ENCODE measurements around the gene CERS6. TPM values are rescaled to one million over a fixed set of nuclear protein-coding genes. Genes with fewer than 3 reads are reported as not detected.
A peak's percentile ranks its signal among the peaks of the same experiment; 100 is the strongest.

The CERS6 gene
- total and polyA plus RNA-seq, 4 donors, result 4.2 to 20.4 (median 10.1) TPM

- H3K4me1 ChIP-seq (ENCODE audit: control insufficient read depth in 4 of 4, insufficient read depth in 4 of 4, low read length in 3 of 4), result no peaks in the 10 kb centered on the region
- no peaks in the 10 kb centered on the region for H3K27me3 ChIP-seq (ENCODE audit: control insufficient read depth in 4 of 4, insufficient read depth in 4 of 4, low read length in 3 of 4)
- H3K27ac ChIP-seq (ENCODE audit: low read depth in 1 of 2, low read length in 2 of 2), result no peak overlapping the region
- DNase-seq (ENCODE audit: low spot score), result no peak
- H3K36me3 ChIP-seq (ENCODE audit: control insufficient read depth in 4 of 4, insufficient read depth in 3 of 4, low read depth in 1 of 4, low read length in 3 of 4), result peaks cover 0 to 1% (median 0%) of the 10 kb centered on the region in 4 donors
- TF ChIP-seq HNF4A (conservative IDR thresholded peaks at IDR 0.05) (no peak), FOXA2 (IDR thresholded peaks at IDR 0.05) (no peak), FOXA1 (IDR thresholded peaks at IDR 0.05) (no peak), TAF1 (conservative IDR thresholded peaks at IDR 0.05) (no peak), SP1 (IDR thresholded peaks at IDR 0.05) (no peak), RAD21 (IDR thresholded peaks at IDR 0.05) (no peak), RXRA (IDR thresholded peaks at IDR 0.05) (no peak), HNF4G (IDR thresholded peaks at IDR 0.05) (no peak), EGR1 (IDR thresholded peaks at IDR 0.05; ENCODE audit: low read depth in 2 of 2) (no peak), JUND (IDR thresholded peaks at IDR 0.05) (no peak)
- TF ChIP-seq, protein P1, sequence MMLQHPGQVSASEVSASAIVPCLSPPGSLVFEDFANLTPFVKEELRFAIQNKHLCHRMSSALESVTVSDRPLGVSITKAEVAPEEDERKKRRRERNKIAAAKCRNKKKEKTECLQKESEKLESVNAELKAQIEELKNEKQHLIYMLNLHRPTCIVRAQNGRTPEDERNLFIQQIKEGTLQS (IDR thresholded peaks at IDR 0.05), result no peak
- TF ChIP-seq, protein P2, sequence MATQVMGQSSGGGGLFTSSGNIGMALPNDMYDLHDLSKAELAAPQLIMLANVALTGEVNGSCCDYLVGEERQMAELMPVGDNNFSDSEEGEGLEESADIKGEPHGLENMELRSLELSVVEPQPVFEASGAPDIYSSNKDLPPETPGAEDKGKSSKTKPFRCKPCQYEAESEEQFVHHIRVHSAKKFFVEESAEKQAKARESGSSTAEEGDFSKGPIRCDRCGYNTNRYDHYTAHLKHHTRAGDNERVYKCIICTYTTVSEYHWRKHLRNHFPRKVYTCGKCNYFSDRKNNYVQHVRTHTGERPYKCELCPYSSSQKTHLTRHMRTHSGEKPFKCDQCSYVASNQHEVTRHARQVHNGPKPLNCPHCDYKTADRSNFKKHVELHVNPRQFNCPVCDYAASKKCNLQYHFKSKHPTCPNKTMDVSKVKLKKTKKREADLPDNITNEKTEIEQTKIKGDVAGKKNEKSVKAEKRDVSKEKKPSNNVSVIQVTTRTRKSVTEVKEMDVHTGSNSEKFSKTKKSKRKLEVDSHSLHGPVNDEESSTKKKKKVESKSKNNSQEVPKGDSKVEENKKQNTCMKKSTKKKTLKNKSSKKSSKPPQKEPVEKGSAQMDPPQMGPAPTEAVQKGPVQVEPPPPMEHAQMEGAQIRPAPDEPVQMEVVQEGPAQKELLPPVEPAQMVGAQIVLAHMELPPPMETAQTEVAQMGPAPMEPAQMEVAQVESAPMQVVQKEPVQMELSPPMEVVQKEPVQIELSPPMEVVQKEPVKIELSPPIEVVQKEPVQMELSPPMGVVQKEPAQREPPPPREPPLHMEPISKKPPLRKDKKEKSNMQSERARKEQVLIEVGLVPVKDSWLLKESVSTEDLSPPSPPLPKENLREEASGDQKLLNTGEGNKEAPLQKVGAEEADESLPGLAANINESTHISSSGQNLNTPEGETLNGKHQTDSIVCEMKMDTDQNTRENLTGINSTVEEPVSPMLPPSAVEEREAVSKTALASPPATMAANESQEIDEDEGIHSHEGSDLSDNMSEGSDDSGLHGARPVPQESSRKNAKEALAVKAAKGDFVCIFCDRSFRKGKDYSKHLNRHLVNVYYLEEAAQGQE (IDR thresholded peaks at IDR 0.05), result no peak
- no peak overlapping the region for H3K9ac ChIP-seq (ENCODE audit: low read depth in 1 of 2, low read length in 2 of 2)
- H3K9me3 ChIP-seq (ENCODE audit: control insufficient read depth in 4 of 4, low read length in 3 of 4), result peaks cover 0 to 4% (median 2%) of the 10 kb centered on the region in 4 donors
- H3K4me3 ChIP-seq (ENCODE audit: low read depth in 1 of 3, low read length in 3 of 3), result no peak overlapping the region
- 97% methylated on average over 4 of the region's 4 CpGs for WGBS
Observed at GRCh38 chr2:168603439-168603961, 147.4 kb downstream of the CERS6 start.

DNA sequence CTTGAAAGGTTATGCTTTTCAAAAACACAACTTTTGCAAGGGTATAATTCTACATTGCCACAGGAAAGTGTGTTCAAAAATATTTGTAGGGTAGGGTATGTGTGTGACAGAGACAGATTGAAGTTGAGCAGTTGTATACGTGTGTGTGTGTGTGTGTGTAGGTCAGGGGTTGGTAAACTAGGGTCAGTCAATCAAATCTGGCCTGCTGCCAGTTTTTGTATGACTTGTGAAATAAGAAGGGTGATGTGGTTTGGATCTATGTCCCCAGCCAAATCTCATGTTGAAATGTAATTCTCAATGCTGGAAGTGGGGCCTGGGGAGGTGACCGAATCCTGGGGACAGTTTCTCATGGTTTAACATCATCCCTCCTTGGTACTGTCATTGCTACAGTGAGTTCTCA, 148.2 kb downstream of the CERS6 start:
- Histone ChIP-seq H3K27ac (ENCODE audit: low read depth in 1 of 2, low read length in 2 of 2) (no peak overlapping the region), H3K27me3 (ENCODE audit: control insufficient read depth in 4 of 4, insufficient read depth in 4 of 4, low read length in 3 of 4) (no peaks in the 10 kb centered on the region), H3K4me1 (ENCODE audit: control insufficient read depth in 4 of 4, insufficient read depth in 4 of 4, low read length in 3 of 4) (no peaks in the 10 kb centered on the region), H3K4me3 (ENCODE audit: low read depth in 1 of 3, low read length in 3 of 3) (no peak overlapping the region), H3K9ac (ENCODE audit: low read depth in 1 of 2, low read length in 2 of 2) (no peak overlapping the region), H3K36me3 (ENCODE audit: control insufficient read depth in 4 of 4, insufficient read depth in 3 of 4, low read depth in 1 of 4, low read length in 3 of 4) (no peaks in the 10 kb centered on the region), H3K9me3 (ENCODE audit: control insufficient read depth in 4 of 4, low read length in 3 of 4) (peaks cover 0 to 4% (median 2%) of the 10 kb centered on the region in 4 donors)
- DNase-seq (ENCODE audit: low spot score), result no peak
- TF ChIP-seq SP1 (IDR thresholded peaks at IDR 0.05) (no peak), JUND (IDR thresholded peaks at IDR 0.05) (no peak), CTCF (IDR thresholded peaks at IDR 0.05; ENCODE audit: low read depth, low read length, missing input control) (no peak), YY1 (IDR thresholded peaks at IDR 0.05) (no peak), RXRA (IDR thresholded peaks at IDR 0.05) (peak in 1 of 2 donors; percentile 30), RAD21 (IDR thresholded peaks at IDR 0.05) (no peak), NR2F2 (IDR thresholded peaks at IDR 0.05) (peak; percentile 40)
- 63% methylated on average over 2 of the region's 2 CpGs for WGBS

Measured in liver (tissue), 9 donors.